SK-N-SH (cell line): Measurements from ENCODE around the gene BPIFB1. TPM values are rescaled to one million over a fixed set of nuclear protein-coding genes. Genes with fewer than 3 reads are reported as not detected.

Experiments
- CTCF ChIA-PET: fragments of 300-600, 350-600 bp; formaldehyde crosslinking; extraction: SDS; loops from one replicate; lab custom pipeline; 2021; lab: Yijun Ruan, JAX
- POLR2A ChIA-PET: fragments of 350-600 bp; sonication (Branson Sonifier 250); formaldehyde crosslinking; extraction: SDS; loops from one replicate; lab custom pipeline; 2020; ENCODE audit warnings: antibody characterized with exemption, inconsistent platforms; lab: Yijun Ruan, JAX
- DNase-seq: peaks from one replicate; pipeline ENCODE4 v3.0.0; 2012
- H2AFZ ChIP-seq: fragments of 200-600 bp; sonication (generic); 2 replicates; pipeline ENCODE4 v1.8.1; 2016; ENCODE audit warnings: antibody characterized with exemption, mild to moderate bottlenecking, low read depth
- H3F3A ChIP-seq: fragments of 200-600 bp; sonication (generic); replicated peaks from 2 replicates; pipeline ENCODE3; 2016; ENCODE audit warnings: antibody characterized with exemption, mild to moderate bottlenecking; ENCODE audit not compliant: insufficient read depth
- H3K27ac ChIP-seq, 2 experiments: fragments of 200-500 bp in 1 of 2; fragments of 200-600 bp in 1 of 2; sonication (Bioruptor generic) in 1 of 2; sonication (generic), shearing (Covaris generic) in 1 of 2; 2 replicates each; pipeline versions ENCODE4 v1.5.1 to v1.6.1; 2014 to 2016; ENCODE audit warnings: low read depth in 2 of 2, inconsistent platforms in 1 of 2, low read length in 1 of 2, mild to moderate bottlenecking in 1 of 2, mixed read lengths in 1 of 2
- H3K27me3 ChIP-seq: fragments of 200-600 bp; sonication (generic), shearing (Covaris generic); 2 replicates; pipeline ENCODE4 v1.6.1; 2016; ENCODE audit warnings: mixed run types; ENCODE audit not compliant: insufficient read depth
- H3K36me3 ChIP-seq, 2 experiments: fragments of 200-500 bp in 1 of 2; fragments of 200-600 bp in 1 of 2; sonication (Bioruptor generic) in 1 of 2; sonication (generic) in 1 of 2; replicated peaks in 1 of 2; 2 replicates each; pipeline versions ENCODE3 to v1.5.1; 2014 to 2016; ENCODE audit warnings: low read length in 1 of 2, mild to moderate bottlenecking in 1 of 2; ENCODE audit not compliant: insufficient read depth in 2 of 2, control insufficient read depth in 1 of 2
- H3K4me1 ChIP-seq, 2 experiments: fragments of 200-500 bp in 1 of 2; fragments of 200-600 bp in 1 of 2; sonication (Bioruptor generic) in 1 of 2; sonication (generic), shearing (Covaris generic) in 1 of 2; 2 replicates each; pipeline versions ENCODE4 v1.5.1 to v1.6.1; 2014 to 2016; ENCODE audit warnings: low read depth in 1 of 2, low read length in 1 of 2, mixed run types in 1 of 2; ENCODE audit not compliant: insufficient read depth in 2 of 2, control insufficient read depth in 1 of 2
- H3K4me2 ChIP-seq: fragments of 200-600 bp; sonication (generic), shearing (Covaris generic); 2 replicates; pipeline ENCODE4 v1.6.1; 2017; ENCODE audit warnings: mixed run types
- H3K4me3 ChIP-seq, 2 experiments: fragments of 200-500 bp in 1 of 2; fragments of 200-600 bp in 1 of 2; sonication (Bioruptor generic) in 1 of 2; sonication (generic), shearing (Covaris generic) in 1 of 2; 2 replicates each; pipeline versions ENCODE4 v1.5.1 to v1.8.1; 2014 to 2016; ENCODE audit warnings: low read depth in 2 of 2, inconsistent platforms in 1 of 2, low read length in 1 of 2, mild to moderate bottlenecking in 1 of 2, mixed read lengths in 1 of 2, moderate library complexity in 1 of 2
- H3K79me2 ChIP-seq: fragments of 200-600 bp; sonication (generic); 2 replicates; pipeline ENCODE4 v1.8.1; 2017; ENCODE audit warnings: mild to moderate bottlenecking; ENCODE audit not compliant: insufficient read depth
- H3K9ac ChIP-seq: fragments of 200-600 bp; sonication (generic); 2 replicates; pipeline ENCODE4 v1.6.1; 2017; ENCODE audit warnings: mixed run types
- H3K9me2 ChIP-seq: fragments of 200-600 bp; sonication (generic); 2 replicates; pipeline ENCODE4 v1.6.1; 2017; ENCODE audit warnings: mixed run types
- H3K9me3 ChIP-seq: fragments of 200-600 bp; sonication (generic); 2 replicates; pipeline ENCODE4 v1.6.1; 2017; ENCODE audit warnings: mixed run types, mild to moderate bottlenecking, moderate library complexity
- H4K20me1 ChIP-seq: fragments of 200-600 bp; sonication (generic); 2 replicates; pipeline ENCODE4 v1.6.1; 2017; ENCODE audit warnings: mild to moderate bottlenecking, mixed run types; ENCODE audit not compliant: insufficient read depth
- CHD2 ChIP-seq: fragments of 150-350 bp; IDR thresholded peaks from 2 replicates; pipeline ENCODE4 v1.6.1; 2018; ENCODE audit warnings: low read length; ENCODE audit not compliant: partially characterized antibody
- EZH2phosphoT487 ChIP-seq: fragments of 200-600 bp; sonication (generic); IDR thresholded peaks from 2 replicates; pipeline ENCODE4 v1.6.1; 2017; ENCODE audit warnings: low read depth, mixed run types, mild to moderate bottlenecking, antibody characterized with exemption, moderate library complexity, borderline replicate concordance
- FOXJ3 ChIP-seq: sonication (generic); formaldehyde crosslinking; IDR thresholded peaks from 2 replicates; pipeline ENCODE4 v1.5.1; 2020; ENCODE audit warnings: mild to moderate bottlenecking, missing genetic modification reagents
- FOXM1 ChIP-seq: IDR thresholded peaks from 2 replicates; pipeline ENCODE4 v1.4.0; 2012; ENCODE audit warnings: low read depth, mild to moderate bottlenecking
- GABPA ChIP-seq: IDR thresholded peaks from 2 replicates; pipeline ENCODE4 v1.4.0; 2012; ENCODE audit warnings: low read depth, mild to moderate bottlenecking
- JUND ChIP-seq: IDR thresholded peaks from 2 replicates; pipeline ENCODE4 v1.4.0; 2012
- MEF2A ChIP-seq: IDR thresholded peaks from 2 replicates; pipeline ENCODE4 v1.4.0; 2012; ENCODE audit warnings: low read depth, borderline replicate concordance
- MXI1 ChIP-seq: IDR thresholded peaks from 2 replicates; pipeline ENCODE4 v1.6.1; 2012; ENCODE audit warnings: mild to moderate bottlenecking, low read depth, low read length, improper control_type of control experiment
- NFIC ChIP-seq: IDR thresholded peaks from 2 replicates; pipeline ENCODE4 v1.4.0; 2012; ENCODE audit warnings: borderline replicate concordance
- NRF1 ChIP-seq: IDR thresholded peaks from 2 replicates; pipeline ENCODE4 v1.6.1; 2012; ENCODE audit warnings: low read depth, mild to moderate bottlenecking, low read length
- RCOR1 ChIP-seq: fragments of 150-350 bp; IDR thresholded peaks from 2 replicates; pipeline ENCODE4 v1.6.1; 2017; ENCODE audit warnings: antibody characterized with exemption, low read length
- RFX5 ChIP-seq: IDR thresholded peaks from 2 replicates; pipeline ENCODE4 v1.6.1; 2012; ENCODE audit warnings: mild to moderate bottlenecking, improper control_type of control experiment, low read length
- RXRA ChIP-seq: IDR thresholded peaks from 2 replicates; pipeline ENCODE4 v1.4.0; 2012; ENCODE audit warnings: low read depth, mild to moderate bottlenecking, borderline replicate concordance
- SMC3 ChIP-seq: IDR thresholded peaks from 2 replicates; pipeline ENCODE4 v1.6.1; 2012; ENCODE audit warnings: low read depth, low read length, improper control_type of control experiment
- TEAD4 ChIP-seq: IDR thresholded peaks from 2 replicates; pipeline ENCODE4 v1.4.0; 2012; ENCODE audit warnings: mild to moderate bottlenecking, borderline replicate concordance; ENCODE audit not compliant: insufficient read depth
- WGBS: methylation state at CpG from one replicate; pipeline ENCODE4 v1.1.6; 2017; ENCODE audit warnings: low lambda C conversion rate; 5-methylcytosine and 5-hydroxymethylcytosine counted together
- polyA plus RNA-seq, 3 experiments: library from polyadenylated mRNA; depleted of rRNA; stranded (reverse); fragments of >200 nt; gene quantifications; 2 replicates each; pipeline ENCODE4 v1.2.3, GENCODE V29; 2012
- TF ChIP-seq, protein P1 (sequence below): IDR thresholded peaks from 2 replicates; pipeline ENCODE4; 2012
- TF ChIP-seq, protein P2 (sequence below): IDR thresholded peaks from 2 replicates; pipeline ENCODE4 v1.4.0; 2012; ENCODE audit warnings: low read depth, borderline replicate concordance
- TF ChIP-seq, protein P3 (sequence below): fragments of 150-350 bp; IDR thresholded peaks from 2 replicates; pipeline ENCODE4 v1.6.1; 2017; ENCODE audit warnings: antibody characterized with exemption, low read length, low read depth, borderline replicate concordance
- TF ChIP-seq, protein P4 (sequence below): fragments of 200-600 bp; sonication (generic); IDR thresholded peaks from 2 replicates; pipeline ENCODE4 v1.6.1; 2017; ENCODE audit warnings: antibody characterized with exemption, mild to moderate bottlenecking, moderate library complexity

The BPIFB1 gene
- polyA plus RNA-seq, 1 of the 3 experiments (the other 2 are of a cell fraction): not detected

- WGBS: 48% methylated on average over 5 of the region's 5 CpGs
- no peak overlapping the region for H3K4me3 ChIP-seq
- peaks cover 7% of the 10 kb centered on the region; the same call in 1 of the 2 replicates for H3K27me3 ChIP-seq
- H3K4me2 ChIP-seq: no peak overlapping the region
- ChIA-PET POLR2A (no interaction called here), CTCF (no interaction called here)
- no peaks in the 10 kb centered on the region for H3K4me1 ChIP-seq
- no peaks in the 10 kb centered on the region for H4K20me1 ChIP-seq
- no peaks in the 10 kb centered on the region for H3K36me3 ChIP-seq
- no peaks in the 10 kb centered on the region for H3F3A ChIP-seq
- H3K27ac ChIP-seq: no peak overlapping the region
- no peaks in the 10 kb centered on the region for H3K79me2 ChIP-seq
- DNase-seq: no peak
- H2AFZ ChIP-seq: no peak overlapping the region
- TF ChIP-seq NRF1 (no peak), FOXM1 (no peak), MEF2A (no peak), FOXJ3 (CRISPR knock-in tag) (no peak), SMC3 (no peak), MXI1 (no peak), RCOR1 (no peak), GABPA (no peak)
- TF ChIP-seq, protein P1, sequence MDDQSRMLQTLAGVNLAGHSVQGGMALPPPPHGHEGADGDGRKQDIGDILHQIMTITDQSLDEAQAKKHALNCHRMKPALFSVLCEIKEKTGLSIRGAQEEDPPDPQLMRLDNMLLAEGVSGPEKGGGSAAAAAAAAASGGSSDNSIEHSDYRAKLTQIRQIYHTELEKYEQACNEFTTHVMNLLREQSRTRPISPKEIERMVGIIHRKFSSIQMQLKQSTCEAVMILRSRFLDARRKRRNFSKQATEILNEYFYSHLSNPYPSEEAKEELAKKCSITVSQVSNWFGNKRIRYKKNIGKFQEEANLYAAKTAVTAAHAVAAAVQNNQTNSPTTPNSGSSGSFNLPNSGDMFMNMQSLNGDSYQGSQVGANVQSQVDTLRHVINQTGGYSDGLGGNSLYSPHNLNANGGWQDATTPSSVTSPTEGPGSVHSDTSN: no peak
- TF ChIP-seq, protein P2, sequence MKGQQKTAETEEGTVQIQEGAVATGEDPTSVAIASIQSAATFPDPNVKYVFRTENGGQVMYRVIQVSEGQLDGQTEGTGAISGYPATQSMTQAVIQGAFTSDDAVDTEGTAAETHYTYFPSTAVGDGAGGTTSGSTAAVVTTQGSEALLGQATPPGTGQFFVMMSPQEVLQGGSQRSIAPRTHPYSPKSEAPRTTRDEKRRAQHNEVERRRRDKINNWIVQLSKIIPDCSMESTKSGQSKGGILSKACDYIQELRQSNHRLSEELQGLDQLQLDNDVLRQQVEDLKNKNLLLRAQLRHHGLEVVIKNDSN: no peak
- TF ChIP-seq, all 33 proteins: peak for 0
- no peaks in the 10 kb centered on the region for H3K9me2 ChIP-seq
- no peaks in the 10 kb centered on the region for H3K9me3 ChIP-seq
- no peak overlapping the region for H3K9ac ChIP-seq
Measured at GRCh38 chr20:33338467-33339258, 55.6 kb downstream of the BPIFB1 start.

- WGBS: 73% methylated on average over 8 of the region's 8 CpGs
- no peak for TF ChIP-seq EZH2phosphoT487
- no peak for TF ChIP-seq FOXJ3 (CRISPR knock-in tag)
- TF ChIP-seq TEAD4: no peak
- no peak for TF ChIP-seq NRF1
- no peak for TF ChIP-seq MEF2A
- TF ChIP-seq JUND: no peak
- TF ChIP-seq, protein P3, sequence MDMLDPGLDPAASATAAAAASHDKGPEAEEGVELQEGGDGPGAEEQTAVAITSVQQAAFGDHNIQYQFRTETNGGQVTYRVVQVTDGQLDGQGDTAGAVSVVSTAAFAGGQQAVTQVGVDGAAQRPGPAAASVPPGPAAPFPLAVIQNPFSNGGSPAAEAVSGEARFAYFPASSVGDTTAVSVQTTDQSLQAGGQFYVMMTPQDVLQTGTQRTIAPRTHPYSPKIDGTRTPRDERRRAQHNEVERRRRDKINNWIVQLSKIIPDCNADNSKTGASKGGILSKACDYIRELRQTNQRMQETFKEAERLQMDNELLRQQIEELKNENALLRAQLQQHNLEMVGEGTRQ: no peak
- no peak for TF ChIP-seq RFX5
- TF ChIP-seq NFIC: no peak
- TF ChIP-seq RXRA: no peak
- TF ChIP-seq MXI1: no peak
- TF ChIP-seq CHD2: no peak
- TF ChIP-seq, protein P4, sequence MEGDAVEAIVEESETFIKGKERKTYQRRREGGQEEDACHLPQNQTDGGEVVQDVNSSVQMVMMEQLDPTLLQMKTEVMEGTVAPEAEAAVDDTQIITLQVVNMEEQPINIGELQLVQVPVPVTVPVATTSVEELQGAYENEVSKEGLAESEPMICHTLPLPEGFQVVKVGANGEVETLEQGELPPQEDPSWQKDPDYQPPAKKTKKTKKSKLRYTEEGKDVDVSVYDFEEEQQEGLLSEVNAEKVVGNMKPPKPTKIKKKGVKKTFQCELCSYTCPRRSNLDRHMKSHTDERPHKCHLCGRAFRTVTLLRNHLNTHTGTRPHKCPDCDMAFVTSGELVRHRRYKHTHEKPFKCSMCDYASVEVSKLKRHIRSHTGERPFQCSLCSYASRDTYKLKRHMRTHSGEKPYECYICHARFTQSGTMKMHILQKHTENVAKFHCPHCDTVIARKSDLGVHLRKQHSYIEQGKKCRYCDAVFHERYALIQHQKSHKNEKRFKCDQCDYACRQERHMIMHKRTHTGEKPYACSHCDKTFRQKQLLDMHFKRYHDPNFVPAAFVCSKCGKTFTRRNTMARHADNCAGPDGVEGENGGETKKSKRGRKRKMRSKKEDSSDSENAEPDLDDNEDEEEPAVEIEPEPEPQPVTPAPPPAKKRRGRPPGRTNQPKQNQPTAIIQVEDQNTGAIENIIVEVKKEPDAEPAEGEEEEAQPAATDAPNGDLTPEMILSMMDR: no peak
- TF ChIP-seq, protein P1: no peak
Measured at GRCh38 chr20:33339515-33340058, 56.6 kb downstream of the BPIFB1 start.

More at GRCh38 chr20:33339515-33340058, 56.6 kb downstream of the BPIFB1 start:
- Histone ChIP-seq H2AFZ (no peak overlapping the region), H3K4me2 (no peak overlapping the region), H3K79me2 (no peaks in the 10 kb centered on the region), H3K9me2 (no peaks in the 10 kb centered on the region), H3K4me3 (no peak overlapping the region), H4K20me1 (no peaks in the 10 kb centered on the region), H3K36me3 (no peaks in the 10 kb centered on the region), H3F3A (no peaks in the 10 kb centered on the region), H3K27ac (no peak overlapping the region), H3K27me3 (no peaks in the 10 kb centered on the region), H3K4me1 (no peaks in the 10 kb centered on the region), H3K9me3 (no peaks in the 10 kb centered on the region), H3K9ac (no peak overlapping the region)
- DNase-seq: no peak
- CTCF ChIA-PET: no interaction called here
- POLR2A ChIA-PET: no interaction called here
